Measurements from ENCODE around the gene TMEM263. TPM values are rescaled to one million over a fixed set of nuclear protein-coding genes. Genes with fewer than 3 reads are reported as not detected.
A peak's percentile ranks its signal among the peaks of the same experiment; 100 is the strongest.

The TMEM263 gene
- 10 to 100 TPM in 2 of 4 donors, 1 to 10 TPM in 2; 4.6 to 11.9 (median 10.0) TPM for total RNA-seq

GRCh38 chr12:106955377-106956047 is at the start of gene TMEM263:
Gene TMEM263, plus strand, starts transcription at chr12:106955907. Its CDS starts 11,210 bp downstream, at chr12:106967117.
- 0% methylated on average over 24 to 35 of the region's 88 CpGs for WGBS, 2 donors
- intact Hi-C loops (cut with DNase I; ENCODE audit: low total_unique reads): no loop called here
- peak; percentile 87 to 98 for DNase-seq (ENCODE audit: low spot score in 2 of 2)
- H3K4me3 ChIP-seq (ENCODE audit: low read depth, poor library complexity, severe bottlenecking): peak within 1 kb of the TSS; percentile 85
- TF ChIP-seq POLR2A (IDR thresholded peaks at IDR 0.05): peak in 1 of 2 donors; percentile 67
- TF ChIP-seq, protein P1, sequence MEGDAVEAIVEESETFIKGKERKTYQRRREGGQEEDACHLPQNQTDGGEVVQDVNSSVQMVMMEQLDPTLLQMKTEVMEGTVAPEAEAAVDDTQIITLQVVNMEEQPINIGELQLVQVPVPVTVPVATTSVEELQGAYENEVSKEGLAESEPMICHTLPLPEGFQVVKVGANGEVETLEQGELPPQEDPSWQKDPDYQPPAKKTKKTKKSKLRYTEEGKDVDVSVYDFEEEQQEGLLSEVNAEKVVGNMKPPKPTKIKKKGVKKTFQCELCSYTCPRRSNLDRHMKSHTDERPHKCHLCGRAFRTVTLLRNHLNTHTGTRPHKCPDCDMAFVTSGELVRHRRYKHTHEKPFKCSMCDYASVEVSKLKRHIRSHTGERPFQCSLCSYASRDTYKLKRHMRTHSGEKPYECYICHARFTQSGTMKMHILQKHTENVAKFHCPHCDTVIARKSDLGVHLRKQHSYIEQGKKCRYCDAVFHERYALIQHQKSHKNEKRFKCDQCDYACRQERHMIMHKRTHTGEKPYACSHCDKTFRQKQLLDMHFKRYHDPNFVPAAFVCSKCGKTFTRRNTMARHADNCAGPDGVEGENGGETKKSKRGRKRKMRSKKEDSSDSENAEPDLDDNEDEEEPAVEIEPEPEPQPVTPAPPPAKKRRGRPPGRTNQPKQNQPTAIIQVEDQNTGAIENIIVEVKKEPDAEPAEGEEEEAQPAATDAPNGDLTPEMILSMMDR (IDR thresholded peaks at IDR 0.05): no peak

GRCh38 chr12:106906715-106907114 is 49.0 kb upstream of the TMEM263 start:
- intact Hi-C loops (cut with DNase I; ENCODE audit: low total_unique reads): no loop called here
- DNase-seq (ENCODE audit: low spot score in 2 of 2): no peak
- no peak overlapping the region for H3K4me3 ChIP-seq (ENCODE audit: low read depth, poor library complexity, severe bottlenecking)
- TF ChIP-seq, protein P1 (IDR thresholded peaks at IDR 0.05): no peak
- TF ChIP-seq POLR2A (IDR thresholded peaks at IDR 0.05): no peak
- 69 to 86% methylated on average over 2 of the region's 2 CpGs for WGBS, 2 donors

DNA sequence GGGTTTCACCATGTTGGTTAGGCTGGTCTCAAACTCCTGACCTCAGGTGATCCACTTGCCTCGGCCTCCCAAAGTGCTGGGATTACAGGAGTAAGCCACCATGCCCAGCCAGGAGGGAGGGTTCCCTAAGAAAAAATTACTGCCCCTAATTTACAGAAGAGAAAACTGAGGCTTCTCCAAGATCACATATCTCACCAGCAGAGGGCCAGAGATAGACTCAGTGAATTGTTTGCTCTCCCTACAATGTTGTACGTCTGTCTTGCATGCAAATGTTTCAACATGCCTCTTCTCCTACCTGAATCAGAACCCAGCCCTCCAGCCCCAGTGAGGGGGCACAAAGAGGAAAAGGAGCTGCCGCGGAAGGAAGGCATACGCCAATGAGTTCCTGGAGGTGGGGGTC is 48.3 kb upstream of the TMEM263 start:
- TF ChIP-seq, protein P1 (IDR thresholded peaks at IDR 0.05): no peak
- no peak for TF ChIP-seq POLR2A (IDR thresholded peaks at IDR 0.05)
- WGBS, 2 donors: 60 to 81% methylated on average over 5 of the region's 5 CpGs
- intact Hi-C loops (cut with DNase I; ENCODE audit: low total_unique reads): no loop called here
- H3K4me3 ChIP-seq (ENCODE audit: low read depth, poor library complexity, severe bottlenecking): no peak overlapping the region
- DNase-seq (ENCODE audit: low spot score in 2 of 2): no peak

GRCh38 chr12:106907846-106908245 is 47.9 kb upstream of the TMEM263 start:
- no peak for DNase-seq (ENCODE audit: low spot score in 2 of 2)
- 67 to 82% methylated on average over 4 of the region's 4 CpGs for WGBS, 2 donors
- H3K4me3 ChIP-seq (ENCODE audit: low read depth, poor library complexity, severe bottlenecking): no peak overlapping the region
- intact Hi-C loops (cut with DNase I; ENCODE audit: low total_unique reads): no loop called here
- no peak for TF ChIP-seq POLR2A (IDR thresholded peaks at IDR 0.05)
- TF ChIP-seq, protein P1 (IDR thresholded peaks at IDR 0.05): no peak

GRCh38 chr12:106908561-106908960 is 47.1 kb upstream of the TMEM263 start:
- intact Hi-C loops (cut with DNase I; ENCODE audit: low total_unique reads): no loop called here
- WGBS, 2 donors: 79 to 86% methylated on average over 3 of the region's 3 CpGs
- TF ChIP-seq POLR2A (IDR thresholded peaks at IDR 0.05): no peak
- H3K4me3 ChIP-seq (ENCODE audit: low read depth, poor library complexity, severe bottlenecking): no peak overlapping the region
- no peak for DNase-seq (ENCODE audit: low spot score in 2 of 2)

DNA sequence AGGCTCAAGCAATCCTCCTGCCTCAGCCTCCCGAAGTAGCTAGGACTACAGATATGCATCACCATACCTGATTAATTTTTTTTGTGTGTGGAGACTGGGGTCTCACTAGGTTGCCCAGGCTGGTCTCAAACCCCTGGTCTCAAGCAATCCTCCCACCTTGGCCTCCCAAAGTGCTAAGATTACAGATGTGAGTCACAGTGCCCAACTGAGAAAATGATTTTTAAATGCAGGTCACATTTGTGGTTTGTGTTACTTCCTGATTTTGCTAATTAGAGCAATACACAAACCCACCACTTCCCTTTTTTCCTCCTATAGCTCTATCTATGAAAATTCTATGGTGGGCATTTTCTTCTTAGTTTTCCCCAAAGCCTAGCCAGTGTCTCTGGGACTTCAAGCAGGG is 45.5 kb upstream of the TMEM263 start:
- DNase-seq (ENCODE audit: low spot score in 2 of 2): no peak
- WGBS, 2 donors: 94 to 100% methylated on average over 1 of the region's 1 CpG
- TF ChIP-seq POLR2A (IDR thresholded peaks at IDR 0.05): no peak
- TF ChIP-seq, protein P1 (IDR thresholded peaks at IDR 0.05): no peak
- intact Hi-C loops (cut with DNase I; ENCODE audit: low total_unique reads): loop anchor here (10.0 kb wide), 1 partner anchor 525 kb away; no protein-coding TSS in a partner anchor
- no peak overlapping the region for H3K4me3 ChIP-seq (ENCODE audit: low read depth, poor library complexity, severe bottlenecking)
